ENCODE measurements around the gene OSGEP. TPM values are rescaled to one million over a fixed set of nuclear protein-coding genes. Genes with fewer than 3 reads are reported as not detected.

Gene OSGEP
- polyA plus RNA-seq, 3 donors: 48.5 to 87.7 (median 78.9) TPM

DNA sequence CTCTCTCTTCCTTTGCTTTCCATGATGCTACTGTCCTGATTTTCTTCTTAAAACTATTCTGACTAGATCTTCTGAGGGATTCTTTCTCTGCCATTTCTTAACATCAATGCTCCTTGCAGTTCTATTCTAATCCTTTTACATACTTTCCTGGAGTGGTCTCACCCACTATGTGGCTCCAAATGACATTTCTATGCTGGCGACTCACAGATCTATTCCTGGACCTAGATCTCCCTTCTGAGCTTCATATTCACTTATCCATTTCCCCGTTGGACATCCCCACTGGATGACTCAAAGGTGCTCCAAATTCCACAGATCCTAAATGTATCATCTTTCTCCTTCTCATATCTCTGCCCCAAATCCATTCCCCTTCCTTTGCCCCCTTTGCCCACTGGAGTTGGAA, 45.4 kb downstream of the OSGEP start:
- DNase-seq: no peak

DNA sequence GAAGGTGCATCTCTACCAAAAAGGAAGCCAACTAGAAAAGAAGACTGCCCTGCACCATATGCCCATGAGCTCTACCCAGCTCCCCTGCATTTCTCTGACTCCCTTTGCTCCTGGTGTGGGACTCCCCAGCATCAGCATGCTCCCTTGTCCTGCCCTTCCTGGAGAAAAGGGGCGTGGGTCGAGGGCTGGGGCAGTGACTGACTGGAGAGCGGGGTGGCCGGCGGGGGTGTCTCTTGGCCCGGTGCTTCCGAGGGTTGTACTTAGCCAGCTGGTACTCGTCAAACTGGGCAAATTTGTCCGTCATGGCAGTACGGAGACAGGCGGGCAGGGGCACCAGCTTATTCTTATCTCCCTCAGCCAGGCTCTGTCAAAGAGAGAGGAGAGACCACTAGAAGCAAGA, 51.1 kb downstream of the OSGEP start:
- no peak for DNase-seq

DNA sequence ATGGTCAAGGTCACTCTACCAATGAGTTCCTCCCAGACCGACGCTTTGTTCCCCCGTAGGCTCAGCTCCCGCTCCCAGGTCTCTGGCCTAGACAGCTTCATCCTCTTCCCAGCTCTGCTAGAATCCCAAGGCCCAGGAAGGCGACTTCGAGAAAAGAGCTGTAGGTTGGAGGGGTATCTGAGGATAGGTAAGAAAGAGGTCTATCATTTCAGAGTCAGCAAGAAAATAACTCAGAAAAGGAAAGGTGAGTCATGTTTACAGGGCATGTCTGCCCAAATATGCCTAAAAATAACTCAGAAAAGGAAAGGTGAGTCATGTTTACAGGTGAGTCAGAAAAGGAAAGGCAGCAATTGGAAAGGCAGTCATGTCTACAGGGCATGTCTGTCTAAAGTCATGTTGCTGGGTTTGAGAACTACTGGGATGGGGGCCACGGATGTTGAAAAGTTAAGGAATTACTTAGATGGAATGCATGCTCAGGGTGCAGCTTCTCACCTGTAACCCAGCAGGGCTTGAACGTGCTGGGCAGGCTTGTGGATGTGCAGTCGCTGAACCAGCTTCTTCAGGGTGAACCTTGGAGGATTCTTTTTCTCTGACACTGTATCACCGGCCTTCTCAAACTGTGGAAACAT, 53.5 kb downstream of the OSGEP start:
- DNase-seq: no peak

DNA sequence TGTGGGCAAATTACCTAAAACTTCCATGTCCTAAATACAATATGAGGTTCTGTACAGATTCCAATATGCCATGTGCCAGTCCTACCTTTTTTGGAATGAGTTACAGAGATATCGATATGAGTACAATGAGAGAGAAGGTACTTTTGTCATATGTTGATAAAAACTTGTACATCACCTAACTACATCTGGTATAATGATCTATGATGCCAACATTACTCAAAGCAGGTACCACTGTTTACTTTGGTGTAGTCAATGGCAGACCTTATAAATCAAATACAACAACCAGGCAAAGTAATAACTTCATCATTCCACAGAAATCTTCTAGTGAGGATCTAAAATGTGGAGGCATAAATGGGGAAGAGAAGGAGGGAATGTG, 54.0 kb downstream of the OSGEP start:
- DNase-seq: no peak

DNA sequence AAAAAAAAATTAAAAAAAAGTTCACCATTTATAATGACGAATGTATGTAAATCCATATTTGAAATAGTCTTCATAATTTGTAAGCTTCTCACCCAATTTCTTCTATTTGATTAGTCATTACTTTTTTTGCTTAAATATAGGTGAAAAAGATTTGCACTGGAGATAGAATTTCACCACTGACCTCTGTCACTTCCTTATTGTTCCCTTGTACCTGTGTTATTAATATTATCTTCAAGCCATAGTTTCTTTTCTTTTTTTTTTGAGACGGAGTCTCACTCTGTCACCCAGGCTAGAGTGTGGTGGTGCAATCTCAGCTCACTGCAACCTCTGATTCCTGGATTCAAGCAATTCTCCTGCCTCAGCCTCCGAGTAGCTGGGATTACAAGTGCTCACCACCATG, 57.1 kb downstream of the OSGEP start:
- DNase-seq: no peak

Other genes with a start within 250 kb of the OSGEP start
- not detected for gene OR11H6, start 231.1 kb downstream of the OSGEP start, polyA plus RNA-seq (ENCODE audit: insufficient read length in 3 of 3)
- 1 to 10 TPM in 1 of 3 donors, under 1 TPM in 2; 0.47 to 1.1 (median 0.61) TPM for gene OR11H7, start 225.8 kb downstream of the OSGEP start, polyA plus RNA-seq (ENCODE audit: insufficient read length in 3 of 3)
- under 1 TPM in 2 of 3 donors, not detected in 1; 0.06 to 0.18 TPM for gene OR11H4, start 215.5 kb downstream of the OSGEP start, polyA plus RNA-seq (ENCODE audit: insufficient read length in 3 of 3)
- gene TTC5, start 148.9 kb downstream of the OSGEP start, polyA plus RNA-seq (ENCODE audit: insufficient read length in 3 of 3): 10 to 100 TPM; 26.1 to 28.2 (median 26.6) TPM
- 100 to 1,000 TPM in 2 of 3 donors, 10 to 100 TPM in 1; 97.9 to 130 (median 105) TPM for gene CCNB1IP1, start 121.5 kb downstream of the OSGEP start, polyA plus RNA-seq (ENCODE audit: insufficient read length in 3 of 3)
- 10 to 100 TPM; 47.7 to 60.8 (median 57.6) TPM for gene PARP2, start 111.2 kb downstream of the OSGEP start, polyA plus RNA-seq (ENCODE audit: insufficient read length in 3 of 3)
- gene TEP1, start 41.3 kb downstream of the OSGEP start, polyA plus RNA-seq (ENCODE audit: insufficient read length in 3 of 3): 10 to 100 TPM; 17.7 to 22.1 (median 19.9) TPM
- under 1 TPM; 0.27 to 0.88 (median 0.56) TPM for gene KLHL33, start 18.6 kb downstream of the OSGEP start, polyA plus RNA-seq (ENCODE audit: insufficient read length in 3 of 3)
- gene APEX1, start 414 bp upstream of the OSGEP start, polyA plus RNA-seq (ENCODE audit: insufficient read length in 3 of 3): 100 to 1,000 TPM; 318 to 336 (median 334) TPM
- gene PIP4P1, start 6.6 kb upstream of the OSGEP start, polyA plus RNA-seq (ENCODE audit: insufficient read length in 3 of 3): 10 to 100 TPM; 33.9 to 37.6 (median 35.3) TPM
- 10 to 100 TPM; 67.6 to 80.2 (median 78.8) TPM for gene PNP, start 14.6 kb upstream of the OSGEP start, polyA plus RNA-seq (ENCODE audit: insufficient read length in 3 of 3)
- gene RNASE10, start 50.7 kb upstream of the OSGEP start, polyA plus RNA-seq (ENCODE audit: insufficient read length in 3 of 3): under 1 TPM in 1 of 3 donors, not detected in 2; 0.23 TPM
- gene RNASE9, start 106.2 kb upstream of the OSGEP start, polyA plus RNA-seq (ENCODE audit: insufficient read length in 3 of 3): not detected
- gene RNASE11, start 133.2 kb upstream of the OSGEP start, polyA plus RNA-seq (ENCODE audit: insufficient read length in 3 of 3): not detected
- gene RNASE12, start 136.6 kb upstream of the OSGEP start, polyA plus RNA-seq (ENCODE audit: insufficient read length in 3 of 3): not detected
- not detected for gene OR6S1, start 186.9 kb upstream of the OSGEP start, polyA plus RNA-seq (ENCODE audit: insufficient read length in 3 of 3)
- gene RNASE4, start 229.7 kb upstream of the OSGEP start, polyA plus RNA-seq (ENCODE audit: insufficient read length in 3 of 3): 1 to 10 TPM; 1.3 to 4.4 (median 2.4) TPM
- 1 to 10 TPM; 2.7 to 4.2 (median 3.4) TPM for gene ANG, start 234.0 kb upstream of the OSGEP start, polyA plus RNA-seq (ENCODE audit: insufficient read length in 3 of 3)

Data from renal pelvis (tissue), 4 donors.